ENCODE results near the gene RTTN.

Gene RTTN

GRCh38 chr18:70228536-70228935 lies 23.0 kb upstream of the RTTN start:
- peaks cover 6% of the 10 kb centered on the region; the same call in 1 of the 2 replicates for H3K9me3 ChIP-seq (ENCODE audit: control insufficient read depth, insufficient read depth, low read length)
- no peaks in the 10 kb centered on the region for H3K4me1 ChIP-seq (ENCODE audit: insufficient read depth, low read length)
- H3K36me3 ChIP-seq (ENCODE audit: insufficient read depth, low read length) = no peaks in the 10 kb centered on the region
- H3K9ac ChIP-seq (ENCODE audit: low read depth, low read length) = no peak overlapping the region

GRCh38 chr18:70227438-70227837 lies 22.0 kb upstream of the RTTN start:
- Histone ChIP-seq H3K9ac (ENCODE audit: low read depth, low read length) (no peak overlapping the region), H3K36me3 (ENCODE audit: insufficient read depth, low read length) (no peaks in the 10 kb centered on the region), H3K4me1 (ENCODE audit: insufficient read depth, low read length) (no peaks in the 10 kb centered on the region), H3K9me3 (ENCODE audit: control insufficient read depth, insufficient read depth, low read length) (peaks cover 6% of the 10 kb centered on the region; the same call in 1 of the 2 replicates)

- Histone ChIP-seq H3K36me3 (ENCODE audit: insufficient read depth, low read length) (no peaks in the 10 kb centered on the region), H3K4me1 (ENCODE audit: insufficient read depth, low read length) (peaks cover 4% of the 10 kb centered on the region; the same call in 1 of the 2 replicates), H3K9me3 (ENCODE audit: control insufficient read depth, insufficient read depth, low read length) (no peaks in the 10 kb centered on the region), H3K9ac (ENCODE audit: low read depth, low read length) (no peak overlapping the region)
Observed at GRCh38 chr18:70221915-70222278, 16.4 kb upstream of the RTTN start.

GRCh38 chr18:70221156-70221914 lies 15.8 kb upstream of the RTTN start:
- Histone ChIP-seq H3K9ac (ENCODE audit: low read depth, low read length) (no peak overlapping the region; the same call in 1 of the 2 replicates), H3K36me3 (ENCODE audit: insufficient read depth, low read length) (no peaks in the 10 kb centered on the region), H3K9me3 (ENCODE audit: control insufficient read depth, insufficient read depth, low read length) (no peaks in the 10 kb centered on the region), H3K4me1 (ENCODE audit: insufficient read depth, low read length) (peaks cover 4% of the 10 kb centered on the region; the same call in 1 of the 2 replicates)

GRCh38 chr18:70220628-70221027 lies 15.1 kb upstream of the RTTN start:
- Histone ChIP-seq H3K4me1 (ENCODE audit: insufficient read depth, low read length) (peaks cover 4% of the 10 kb centered on the region; the same call in 1 of the 2 replicates), H3K36me3 (ENCODE audit: insufficient read depth, low read length) (no peaks in the 10 kb centered on the region), H3K9me3 (ENCODE audit: control insufficient read depth, insufficient read depth, low read length) (no peaks in the 10 kb centered on the region), H3K9ac (ENCODE audit: low read depth, low read length) (no peak overlapping the region)

- no peaks in the 10 kb centered on the region for H3K36me3 ChIP-seq (ENCODE audit: insufficient read depth, low read length)
- H3K9me3 ChIP-seq (ENCODE audit: control insufficient read depth, insufficient read depth, low read length) = no peaks in the 10 kb centered on the region
Observed at GRCh38 chr18:70219688-70220087, 14.2 kb upstream of the RTTN start.

GRCh38 chr18:70216788-70217187 lies 11.3 kb upstream of the RTTN start:
- Histone ChIP-seq H3K4me1 (ENCODE audit: insufficient read depth, low read length) (peaks cover 4% of the 10 kb centered on the region; the same call in 1 of the 2 replicates), H3K9me3 (ENCODE audit: control insufficient read depth, insufficient read depth, low read length) (no peaks in the 10 kb centered on the region), H3K9ac (ENCODE audit: low read depth, low read length) (no peak overlapping the region), H3K36me3 (ENCODE audit: insufficient read depth, low read length) (no peaks in the 10 kb centered on the region)

More at GRCh38 chr18:70219688-70220087, 14.2 kb upstream of the RTTN start:
- Histone ChIP-seq H3K9ac (ENCODE audit: low read depth, low read length) (no peak overlapping the region), H3K4me1 (ENCODE audit: insufficient read depth, low read length) (peaks cover 4% of the 10 kb centered on the region; the same call in 1 of the 2 replicates)

- peaks cover 7% of the 10 kb centered on the region; the same call in 1 of the 2 replicates for H3K4me1 ChIP-seq (ENCODE audit: insufficient read depth, low read length)
- H3K9ac ChIP-seq (ENCODE audit: low read depth, low read length) = no peak overlapping the region
- no peaks in the 10 kb centered on the region for H3K36me3 ChIP-seq (ENCODE audit: insufficient read depth, low read length)
- H3K9me3 ChIP-seq (ENCODE audit: control insufficient read depth, insufficient read depth, low read length) = no peaks in the 10 kb centered on the region
Observed at GRCh38 chr18:70207181-70207580, 1.7 kb upstream of the RTTN start.

- Histone ChIP-seq H3K9ac (ENCODE audit: low read depth, low read length) (no peak overlapping the region), H3K9me3 (ENCODE audit: control insufficient read depth, insufficient read depth, low read length) (no peaks in the 10 kb centered on the region), H3K36me3 (ENCODE audit: insufficient read depth, low read length) (peaks cover 7% of the 10 kb centered on the region; the same call in 1 of the 2 replicates), H3K4me1 (ENCODE audit: insufficient read depth, low read length) (no peaks in the 10 kb centered on the region)
Observed at GRCh38 chr18:70200286-70200685, 5.2 kb downstream of the RTTN start.

GRCh38 chr18:70197844-70198243 lies 7.6 kb downstream of the RTTN start:
- Histone ChIP-seq H3K9me3 (ENCODE audit: control insufficient read depth, insufficient read depth, low read length) (no peaks in the 10 kb centered on the region), H3K4me1 (ENCODE audit: insufficient read depth, low read length) (no peaks in the 10 kb centered on the region), H3K36me3 (ENCODE audit: insufficient read depth, low read length) (peaks cover 7% of the 10 kb centered on the region; the same call in 1 of the 2 replicates), H3K9ac (ENCODE audit: low read depth, low read length) (no peak overlapping the region)

- Histone ChIP-seq H3K9ac (ENCODE audit: low read depth, low read length) (no peak overlapping the region), H3K9me3 (ENCODE audit: control insufficient read depth, insufficient read depth, low read length) (no peaks in the 10 kb centered on the region), H3K4me1 (ENCODE audit: insufficient read depth, low read length) (no peaks in the 10 kb centered on the region), H3K36me3 (ENCODE audit: insufficient read depth, low read length) (peaks cover 7% of the 10 kb centered on the region; the same call in 1 of the 2 replicates)
Observed at GRCh38 chr18:70197026-70197425, 8.5 kb downstream of the RTTN start.

- H3K4me1 ChIP-seq (ENCODE audit: insufficient read depth, low read length) = no peaks in the 10 kb centered on the region
- no peaks in the 10 kb centered on the region for H3K9me3 ChIP-seq (ENCODE audit: control insufficient read depth, insufficient read depth, low read length)
- H3K36me3 ChIP-seq (ENCODE audit: insufficient read depth, low read length) = peaks cover 7% of the 10 kb centered on the region; the same call in 1 of the 2 replicates
- no peak overlapping the region for H3K9ac ChIP-seq (ENCODE audit: low read depth, low read length)
Observed at GRCh38 chr18:70195852-70196434, 9.5 kb downstream of the RTTN start.

GRCh38 chr18:70195014-70195614 lies 10.4 kb downstream of the RTTN start:
- Histone ChIP-seq H3K36me3 (ENCODE audit: insufficient read depth, low read length) (peaks cover 7% of the 10 kb centered on the region; the same call in 1 of the 2 replicates), H3K9ac (ENCODE audit: low read depth, low read length) (no peak overlapping the region), H3K4me1 (ENCODE audit: insufficient read depth, low read length) (no peaks in the 10 kb centered on the region), H3K9me3 (ENCODE audit: control insufficient read depth, insufficient read depth, low read length) (no peaks in the 10 kb centered on the region)

- no peak overlapping the region for H3K9ac ChIP-seq (ENCODE audit: low read depth, low read length)
- no peaks in the 10 kb centered on the region for H3K4me1 ChIP-seq (ENCODE audit: insufficient read depth, low read length)
- H3K36me3 ChIP-seq (ENCODE audit: insufficient read depth, low read length) = peaks cover 7% of the 10 kb centered on the region; the same call in 1 of the 2 replicates
- H3K9me3 ChIP-seq (ENCODE audit: control insufficient read depth, insufficient read depth, low read length) = no peaks in the 10 kb centered on the region
Observed at GRCh38 chr18:70194227-70194890, 11.1 kb downstream of the RTTN start.

Data from ES-I3 (cell line).